Suppressor macrophage treated with lipopolysaccharide for 4 hours (primary cell): Measurements from ENCODE around the gene MERTK.

Experiments
- DNase-seq: peaks from one replicate; pipeline ENCODE4 v3.0.0-alpha.2; 2020

MERTK gene

DNA sequence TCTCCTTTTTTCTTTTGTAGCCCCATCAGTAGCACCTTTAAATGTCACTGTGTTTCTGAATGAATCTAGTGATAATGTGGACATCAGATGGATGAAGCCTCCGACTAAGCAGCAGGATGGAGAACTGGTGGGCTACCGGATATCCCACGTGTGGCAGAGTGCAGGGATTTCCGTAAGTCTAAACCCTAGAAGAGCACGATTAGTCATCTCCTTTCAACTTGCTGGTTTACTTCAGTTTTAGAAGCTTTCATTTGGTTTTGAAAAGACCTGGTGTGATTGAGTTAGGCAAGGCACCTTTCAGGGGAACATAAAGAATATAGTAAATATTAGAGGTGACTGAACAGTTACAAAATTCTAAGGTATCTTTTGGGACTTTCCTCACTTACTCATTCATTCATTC, 84.4 kb downstream of the MERTK start:
- no peak for DNase-seq

DNA sequence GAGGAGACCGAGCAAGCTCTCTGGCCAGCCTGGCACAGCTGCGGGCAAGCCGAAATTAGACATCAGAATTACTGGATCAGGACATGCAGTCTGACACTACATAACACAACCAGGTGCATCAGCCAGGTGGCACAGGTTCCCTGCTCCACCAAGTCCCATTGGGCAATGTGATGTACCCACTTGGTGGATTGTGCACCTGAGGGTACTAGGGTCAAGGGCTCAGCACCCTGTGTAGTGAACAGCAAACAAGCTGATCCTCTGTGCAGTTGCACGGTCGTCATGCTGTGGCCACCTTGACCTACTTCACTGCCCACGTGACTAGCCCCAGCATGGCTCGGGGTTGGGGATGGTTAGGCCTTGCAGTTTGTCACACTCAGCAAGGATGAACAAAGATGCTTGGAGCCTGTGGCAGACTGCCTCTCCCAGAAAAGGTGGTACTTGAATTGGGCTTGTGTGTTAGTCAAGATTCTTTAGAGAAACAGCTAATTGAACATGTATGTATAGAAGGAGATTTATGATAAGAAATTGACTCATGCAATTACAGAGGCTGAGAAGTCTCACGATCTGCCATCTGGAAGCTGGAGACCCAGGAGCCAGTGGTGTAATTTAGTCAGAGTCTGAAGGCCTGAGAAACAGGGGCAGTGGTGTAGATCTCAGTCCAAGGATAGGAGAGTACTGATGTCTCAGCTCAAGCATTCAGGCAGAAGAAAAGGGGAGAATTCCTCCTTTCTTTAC, 85.2 kb downstream of the MERTK start:
- no peak for DNase-seq

DNA sequence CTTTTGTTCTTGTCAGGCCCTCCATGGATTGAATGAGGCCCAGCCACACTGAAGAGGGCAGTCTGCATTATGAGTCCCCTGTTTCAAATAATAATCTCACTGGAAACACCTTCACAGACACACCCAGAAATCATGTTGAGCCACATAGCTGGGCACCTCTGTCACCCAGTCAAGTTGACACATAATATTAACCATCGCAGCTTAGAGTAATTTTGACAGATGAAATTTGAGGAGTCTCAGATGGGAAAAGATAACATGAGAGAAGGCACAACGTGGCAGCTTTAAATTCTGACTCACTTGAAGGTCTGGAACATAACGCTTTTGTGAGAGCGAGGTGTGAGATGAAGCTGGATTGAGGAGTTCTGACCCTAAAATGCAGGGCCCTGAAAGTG, 85.8 kb downstream of the MERTK start:
- DNase-seq, result no peak

DNA sequence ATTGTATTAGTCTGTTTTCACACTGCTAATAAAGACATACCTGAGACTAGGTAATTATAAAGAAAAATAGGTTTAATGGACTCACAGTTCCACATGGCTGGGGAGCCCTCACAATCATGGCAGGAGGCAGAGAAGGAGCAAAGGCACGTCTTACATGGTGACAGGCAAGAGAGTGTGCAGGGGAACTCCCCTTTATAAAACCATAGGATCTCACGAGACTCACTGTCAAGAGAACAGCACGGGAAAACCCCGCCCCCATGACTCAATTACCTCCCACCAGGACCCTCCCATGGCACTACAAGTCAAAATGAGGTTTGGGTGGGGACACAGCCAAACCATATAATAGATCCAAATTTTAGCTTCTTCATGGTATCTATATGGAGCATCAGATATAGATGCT, 87.1 kb downstream of the MERTK start:
- DNase-seq, result no peak

DNA sequence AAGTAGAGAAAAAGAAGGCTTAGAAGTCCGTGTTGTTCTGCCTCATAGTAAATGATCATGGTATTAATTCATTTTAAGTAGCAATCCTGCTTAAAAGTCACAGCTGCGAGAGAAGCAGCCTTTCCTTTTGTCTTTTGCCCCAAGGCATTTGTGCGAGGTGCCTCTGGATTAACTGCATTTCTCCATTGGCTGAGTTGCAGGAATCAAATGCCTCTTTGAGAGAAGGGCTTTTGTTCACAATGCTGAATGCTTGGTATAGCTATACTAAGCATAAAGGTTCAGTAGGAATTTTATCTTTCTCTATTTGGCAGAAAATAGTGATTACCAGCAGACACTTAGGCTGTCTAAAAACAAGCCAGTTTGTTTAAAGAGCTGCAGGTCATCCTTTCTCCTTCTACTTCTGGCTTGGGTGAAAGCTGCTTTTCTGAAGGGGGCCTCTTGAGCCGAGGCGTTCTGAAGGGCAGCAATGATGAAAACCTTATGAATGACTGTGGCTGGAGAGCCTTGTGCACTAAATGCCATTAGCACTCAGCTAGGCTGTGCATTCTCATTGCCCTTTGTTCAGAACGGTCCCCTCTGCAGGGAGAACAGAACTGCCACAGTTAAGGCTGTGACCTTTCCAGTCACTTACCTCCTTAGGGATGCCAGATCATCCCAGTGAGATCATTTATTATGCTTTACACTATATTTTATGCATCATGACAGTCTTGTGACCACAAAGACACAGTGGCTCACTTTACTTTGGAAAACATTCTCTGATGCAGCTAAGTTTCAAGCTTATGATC, 87.9 kb downstream of the MERTK start:
- DNase-seq, result no peak

DNA sequence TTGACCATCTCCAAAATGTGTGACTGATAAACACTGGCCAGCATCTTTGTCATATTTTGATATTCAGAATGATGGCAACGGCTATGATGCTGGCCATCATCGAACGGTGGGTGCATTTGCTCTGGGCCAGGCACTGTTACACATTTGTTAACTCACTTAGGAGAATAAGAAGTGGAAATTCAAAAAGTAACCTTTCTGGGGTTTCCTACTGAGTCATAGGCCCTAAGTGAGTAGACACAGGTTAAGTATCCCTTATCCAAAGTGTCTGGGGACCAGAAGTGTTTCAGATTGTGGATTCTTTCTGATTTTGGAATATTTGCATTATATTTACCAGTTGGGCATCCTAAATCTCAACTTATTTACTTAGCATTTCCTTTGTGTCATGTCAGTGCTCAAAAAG, 92.0 kb downstream of the MERTK start:
- DNase-seq, result no peak

DNA sequence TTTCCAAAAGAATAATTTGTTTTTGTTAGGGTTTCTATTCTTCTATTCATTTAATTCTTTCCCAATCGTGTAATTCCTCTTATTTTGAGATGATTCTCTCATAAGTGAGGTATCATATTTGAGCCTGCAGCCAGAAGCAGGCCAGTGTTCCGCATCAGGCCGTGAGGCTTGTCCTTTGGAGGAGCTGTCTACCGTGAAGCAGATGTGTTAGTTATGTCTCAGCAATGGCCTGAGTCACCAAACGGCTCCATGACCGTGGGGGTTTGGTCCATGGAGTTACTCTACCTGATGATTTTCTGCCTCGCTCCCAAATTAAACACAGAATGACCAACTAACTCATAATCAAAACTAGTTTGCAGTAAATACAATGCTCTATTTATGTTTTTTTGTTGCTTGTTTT, 92.4 kb downstream of the MERTK start:
- DNase-seq, result no peak

DNA sequence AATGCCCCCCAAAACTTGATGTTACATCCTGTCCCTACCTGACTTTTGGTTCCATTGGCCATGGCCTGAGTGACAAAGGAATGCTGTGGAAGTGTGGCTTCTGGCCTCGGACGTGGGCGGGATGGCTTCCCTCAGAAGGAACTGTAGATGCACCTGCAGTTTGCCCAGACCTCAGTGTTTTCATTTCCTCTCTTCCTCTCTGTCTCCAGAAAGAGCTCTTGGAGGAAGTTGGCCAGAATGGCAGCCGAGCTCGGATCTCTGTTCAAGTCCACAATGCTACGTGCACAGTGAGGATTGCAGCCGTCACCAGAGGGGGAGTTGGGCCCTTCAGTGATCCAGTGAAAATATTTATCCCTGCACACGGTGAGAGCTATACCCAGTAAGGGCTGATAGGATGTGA, 95.6 kb downstream of the MERTK start:
- no peak for DNase-seq

DNA sequence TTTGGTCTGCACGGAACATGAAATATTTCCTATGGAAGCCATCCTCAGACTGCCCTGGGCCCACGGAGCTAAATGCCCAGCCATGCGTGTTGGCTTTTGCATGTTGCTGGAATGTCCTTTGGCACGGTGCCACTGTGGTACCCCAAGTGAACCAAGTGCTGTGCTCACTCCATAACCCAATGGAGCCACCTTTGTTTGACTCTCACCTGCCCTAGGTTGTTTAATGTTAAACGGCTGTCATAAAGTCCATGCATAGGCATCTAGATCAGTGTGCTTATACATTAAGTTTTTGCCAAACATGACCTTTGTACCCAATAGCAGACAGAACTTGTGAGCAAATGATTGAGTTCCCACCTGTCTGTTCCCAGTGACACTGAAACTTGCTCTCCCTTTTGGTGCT, 96.7 kb downstream of the MERTK start:
- no peak for DNase-seq

DNA sequence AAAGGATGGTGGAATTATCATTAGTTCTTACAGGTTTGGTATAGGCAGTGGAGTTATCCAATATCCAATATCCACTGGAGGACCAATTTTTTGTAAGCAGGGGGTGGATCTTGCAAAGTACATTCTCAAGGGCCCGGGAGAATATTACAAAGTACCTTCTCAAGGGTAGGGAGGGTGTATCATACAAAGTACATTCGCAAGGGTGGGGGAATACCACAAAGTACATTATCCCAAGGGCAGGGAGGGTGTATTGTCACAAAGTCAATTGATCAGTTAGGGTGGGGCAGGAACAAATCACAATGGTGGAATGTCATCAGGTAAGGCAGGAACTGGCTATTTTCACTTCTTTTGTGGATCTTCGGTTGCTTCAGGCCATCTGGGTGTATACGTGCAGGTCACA, 101.4 kb downstream of the MERTK start:
- DNase-seq, result no peak

DNA sequence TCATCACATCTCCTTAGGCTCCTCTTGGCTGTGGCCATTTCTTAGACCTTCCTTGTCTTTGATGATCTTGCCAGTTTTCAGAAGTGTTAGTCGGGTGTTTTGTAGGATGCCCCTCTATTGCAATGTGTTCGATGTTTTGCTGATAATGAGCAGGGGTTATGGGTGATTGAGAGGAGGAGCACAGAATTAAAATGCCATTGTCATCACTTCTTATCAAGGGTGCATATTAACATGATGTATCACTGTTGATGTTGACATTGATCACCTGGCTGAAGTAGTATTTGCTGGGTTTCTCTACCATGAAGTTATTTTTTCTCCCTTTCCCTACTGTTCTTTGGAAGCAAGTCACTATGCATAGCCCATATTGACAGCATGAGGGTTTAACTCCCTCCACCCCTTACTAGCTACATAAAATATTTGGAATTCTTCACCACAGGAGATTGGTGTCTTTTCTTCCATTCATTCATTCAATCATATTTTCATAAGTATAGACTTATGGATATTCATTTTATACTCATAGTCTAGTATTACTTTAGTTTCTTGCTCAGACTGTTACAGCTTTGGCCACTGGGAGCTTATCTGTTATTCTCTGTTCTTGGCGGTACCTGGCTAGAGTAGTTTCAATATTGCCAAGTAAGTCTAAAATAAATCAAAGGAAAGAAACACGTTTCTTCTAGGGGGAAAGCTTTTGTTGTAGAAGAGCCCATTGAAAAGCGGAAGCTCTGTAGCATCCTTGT, 102.2 kb downstream of the MERTK start:
- no peak for DNase-seq

DNA sequence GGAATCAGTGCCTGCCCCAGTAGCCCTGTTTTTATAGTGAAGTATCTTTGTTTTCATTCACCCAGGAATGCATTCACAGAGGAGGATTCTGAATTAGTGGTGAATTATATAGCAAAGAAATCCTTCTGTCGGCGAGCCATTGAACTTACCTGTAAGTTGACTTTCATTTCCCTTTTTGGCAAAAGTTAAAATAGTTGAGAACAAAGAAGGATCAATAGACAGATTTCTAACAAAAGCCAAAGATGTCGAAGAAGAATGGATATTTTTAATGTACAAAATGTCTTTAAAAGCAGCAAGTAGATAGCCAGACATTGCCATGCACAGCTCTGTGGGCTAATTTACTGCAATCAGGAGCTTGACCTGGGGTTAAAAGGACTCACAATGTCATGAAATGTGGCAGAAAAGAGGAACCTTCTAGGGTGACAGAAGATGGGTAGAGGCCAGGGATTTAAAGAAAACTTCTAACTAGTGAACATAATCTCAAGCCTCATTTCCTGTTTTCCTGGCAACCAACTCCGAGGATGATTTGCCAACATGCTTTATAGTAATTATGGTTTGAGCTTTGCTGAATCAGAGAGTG, 102.8 kb downstream of the MERTK start:
- DNase-seq, result peak; percentile 90

DNA sequence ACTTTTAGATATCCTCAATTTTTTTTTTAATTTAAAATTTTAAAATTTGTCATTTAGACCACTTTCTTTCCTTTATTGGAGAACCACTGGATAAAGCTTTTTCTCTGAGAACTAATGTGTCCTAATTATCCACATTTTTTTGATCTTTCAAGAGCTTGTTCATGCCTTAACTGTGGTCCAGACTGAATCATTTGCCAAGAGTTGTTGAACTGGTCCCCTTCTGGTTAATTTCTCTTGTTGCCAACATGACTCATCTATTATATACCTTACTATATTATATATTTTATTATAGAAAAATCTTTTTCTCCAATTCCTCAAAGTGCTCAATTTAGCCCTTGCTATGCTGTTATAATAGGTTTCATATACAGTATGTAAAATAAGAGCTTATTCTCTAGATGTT, 103.5 kb downstream of the MERTK start:
- DNase-seq, result no peak

DNA sequence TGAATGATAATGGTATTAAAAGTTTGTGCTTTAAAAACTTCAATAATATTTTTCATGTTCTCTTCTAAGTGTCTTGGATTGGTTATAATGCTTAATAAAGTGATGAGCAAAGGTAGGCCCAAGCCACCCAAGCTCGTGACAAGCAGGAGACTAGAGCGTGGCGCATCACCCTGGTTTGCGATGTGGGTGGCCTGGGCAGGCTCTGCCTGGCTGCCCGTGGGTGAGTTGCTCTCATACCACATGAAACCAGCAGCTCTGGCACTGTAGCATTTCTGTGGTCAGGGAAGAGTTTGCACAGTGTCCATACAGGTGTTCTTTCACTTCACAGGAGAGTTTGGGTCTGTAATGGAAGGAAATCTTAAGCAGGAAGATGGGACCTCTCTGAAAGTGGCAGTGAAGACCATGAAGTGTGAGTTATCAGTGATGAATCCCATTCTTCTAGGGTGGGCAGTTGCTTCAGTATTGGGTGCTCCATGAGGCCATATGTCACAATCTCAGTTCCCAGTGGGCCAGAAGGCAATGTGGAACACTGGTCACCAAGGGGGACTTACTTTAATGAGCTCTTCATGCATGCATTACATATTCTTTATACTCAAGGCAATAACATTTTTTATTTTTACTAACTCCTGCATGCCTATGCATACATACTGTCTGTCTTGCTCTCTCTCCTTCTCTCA, 105.3 kb downstream of the MERTK start:
- peak; percentile 20 for DNase-seq

DNA sequence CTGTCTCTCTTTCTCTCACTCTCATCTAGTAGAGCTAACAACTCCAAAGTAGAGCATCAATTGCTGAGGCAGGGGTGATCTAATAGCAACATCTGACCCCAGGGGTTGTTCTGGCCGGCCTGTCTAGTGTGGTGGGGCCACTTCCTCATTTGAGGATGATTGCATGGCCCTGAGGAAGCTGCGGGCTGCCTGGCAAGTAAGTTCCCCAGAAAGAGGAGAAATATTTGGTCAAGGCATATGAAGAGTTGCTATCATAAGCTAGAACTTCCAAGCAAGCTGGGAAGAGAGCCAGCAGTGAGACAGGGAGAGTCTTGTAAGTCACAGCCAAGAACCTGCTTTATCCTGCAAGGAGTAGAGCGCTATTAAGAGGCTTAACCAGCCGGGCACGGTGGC, 105.8 kb downstream of the MERTK start:
- DNase-seq, result peak; percentile 97

DNA sequence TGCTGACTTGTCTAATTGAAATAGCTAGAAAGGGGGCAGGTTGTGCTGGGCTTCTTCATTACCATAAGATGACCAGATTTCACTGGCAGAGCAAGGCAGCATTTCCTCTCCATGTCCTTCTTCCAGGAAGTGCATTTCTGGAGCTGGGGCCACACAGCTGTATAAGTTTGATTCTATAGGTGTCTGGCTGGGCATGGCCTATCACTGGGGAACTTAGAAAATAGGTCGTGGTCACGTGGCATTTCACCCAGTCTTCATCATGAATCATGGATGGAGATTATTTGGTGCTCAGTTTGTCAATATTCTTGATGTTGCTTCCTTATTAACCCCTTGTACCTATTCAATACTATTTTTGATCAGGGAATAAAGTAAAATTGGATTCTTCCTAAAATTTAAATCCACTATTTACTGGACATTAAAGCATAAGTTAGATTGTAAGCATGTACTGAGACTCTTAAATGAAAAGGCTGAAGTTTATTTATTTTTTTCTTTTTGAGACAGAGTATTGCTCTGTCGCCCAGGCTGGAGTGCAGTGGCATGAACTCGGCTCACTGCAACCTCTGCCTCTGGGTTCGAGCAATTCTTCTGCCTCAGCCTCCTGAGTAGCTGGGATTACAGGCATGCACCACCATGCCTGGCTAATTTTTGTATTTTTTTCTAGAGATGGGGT, 107.1 kb downstream of the MERTK start:
- no peak for DNase-seq

DNA sequence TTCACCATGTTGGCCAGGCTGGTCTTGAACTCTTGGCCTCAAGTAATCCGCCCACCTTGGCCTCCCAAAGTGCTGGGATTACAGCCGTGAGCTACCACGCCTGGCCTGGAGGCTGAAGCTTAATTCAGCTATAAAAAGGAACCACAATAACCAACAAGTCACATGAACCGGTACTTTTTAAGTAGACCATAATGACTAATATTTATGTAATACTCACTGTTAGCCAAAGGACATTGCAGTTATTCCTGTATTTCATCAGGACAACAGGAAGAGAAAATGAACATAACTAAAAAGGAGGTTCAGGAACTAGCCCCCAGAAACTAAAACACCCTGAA, 107.6 kb downstream of the MERTK start:
- DNase-seq, result peak; percentile 87

DNA sequence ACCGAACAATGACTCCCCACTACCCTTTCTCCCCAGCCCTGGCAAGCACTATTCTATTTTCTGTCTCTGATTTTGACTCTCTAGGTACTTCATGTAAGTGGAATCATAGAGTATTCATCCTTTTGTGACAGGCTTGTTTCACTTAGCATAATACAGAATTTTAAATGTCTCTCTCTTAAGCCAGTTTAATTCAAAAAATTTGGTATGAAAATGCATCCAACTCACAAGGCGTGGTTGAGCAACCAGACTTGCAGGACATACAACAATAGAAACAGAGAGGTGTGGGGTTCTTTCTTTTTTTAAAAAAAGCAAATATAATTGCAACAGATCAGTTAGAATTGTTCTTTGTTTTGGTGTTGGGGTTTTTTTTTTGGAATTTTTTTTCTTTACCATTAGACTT, 109.1 kb downstream of the MERTK start:
- no peak for DNase-seq

DNA sequence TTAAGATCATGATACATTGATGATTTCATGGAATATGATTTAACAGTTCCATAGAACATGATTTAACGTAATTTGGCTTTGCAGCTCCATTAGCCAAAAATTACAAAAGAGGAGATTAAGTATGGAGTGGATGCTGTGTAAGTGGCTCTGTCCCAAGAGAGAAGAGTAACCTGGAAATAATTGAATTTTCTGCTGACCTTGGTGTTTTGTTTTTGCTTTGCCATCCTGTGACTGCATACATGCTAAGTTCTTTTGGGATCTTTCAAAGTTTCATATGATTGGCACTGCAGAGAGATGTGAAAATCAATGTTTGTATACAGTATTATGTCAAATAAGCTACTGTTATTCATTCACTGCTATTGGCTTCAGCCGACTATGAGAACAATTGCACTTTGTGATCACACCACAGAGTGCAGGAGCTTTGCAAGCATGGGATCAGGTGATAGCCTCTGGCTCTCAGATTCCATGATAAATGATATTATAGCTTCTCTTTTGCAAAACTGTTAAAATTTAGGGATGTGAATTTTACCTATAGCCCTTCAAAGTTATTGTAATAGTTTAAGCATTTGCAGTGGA, 110.6 kb downstream of the MERTK start:
- DNase-seq, result no peak

DNA sequence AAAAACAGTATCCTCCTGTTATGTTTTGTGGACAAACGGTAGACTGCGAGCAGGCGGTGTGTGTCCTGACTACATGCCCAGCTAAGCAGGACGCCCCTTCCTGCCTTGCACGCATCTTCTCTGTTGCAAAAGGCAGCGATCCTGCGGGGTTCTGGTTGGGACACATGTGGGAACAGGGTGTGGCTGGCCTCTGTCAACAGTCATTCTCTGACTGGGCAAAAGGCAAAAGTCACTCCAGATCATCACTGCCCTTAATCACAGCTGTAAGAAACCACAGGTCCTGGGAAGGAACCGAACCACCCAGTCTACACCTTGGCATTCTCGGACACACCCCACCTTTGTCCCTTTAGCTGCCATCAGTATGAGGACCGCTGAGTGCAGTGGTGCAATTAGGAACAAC, 112.3 kb downstream of the MERTK start:
- DNase-seq, result peak; percentile 65

DNA sequence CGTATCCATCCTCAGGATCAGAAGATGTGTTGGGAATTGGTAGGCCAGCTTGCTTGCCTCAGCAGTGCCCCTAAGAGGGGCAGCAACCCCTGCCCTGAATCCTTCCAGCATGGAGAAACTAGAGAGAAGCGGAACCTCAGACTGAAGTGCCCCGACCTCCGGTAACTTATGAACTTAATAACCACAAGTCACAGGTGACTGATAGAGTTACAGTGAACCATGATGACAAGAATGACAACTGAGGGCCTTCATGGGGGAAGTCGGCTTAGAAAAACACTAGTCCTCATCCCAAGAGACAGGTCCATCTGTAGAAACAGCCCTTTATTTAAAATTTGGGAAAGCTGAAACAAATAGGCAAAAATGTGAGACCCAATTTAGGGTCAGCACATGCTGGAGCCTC, 114.1 kb downstream of the MERTK start:
- DNase-seq, result no peak

DNA sequence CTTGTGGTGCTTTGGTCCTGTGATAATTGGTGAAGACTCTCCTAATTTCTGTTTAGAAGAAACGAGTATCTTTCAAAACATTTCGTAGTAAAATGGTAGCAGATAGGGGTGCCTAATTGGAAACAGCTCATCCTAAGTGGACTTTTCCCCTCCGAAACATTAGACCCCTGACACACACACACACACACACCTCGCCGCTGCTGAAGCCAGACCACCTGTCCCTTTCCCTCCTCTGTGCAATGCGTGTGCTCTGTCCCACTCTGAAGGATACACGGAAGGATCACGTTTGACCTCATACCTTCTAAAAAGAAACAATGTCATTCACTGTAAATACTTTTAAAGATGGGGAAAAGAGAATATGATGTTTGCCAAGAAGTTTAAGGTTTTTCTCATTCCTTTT, 120.4 kb downstream of the MERTK start:
- no peak for DNase-seq
